ENCODE data around the gene IGSF9B.

IGSF9B gene

GRCh38 chr11:133952199-133953190 lies 4.3 kb downstream of the IGSF9B start:
- FAIRE-seq = no peak

- no peak for FAIRE-seq
Measured at GRCh38 chr11:133951327-133952198, 5.2 kb downstream of the IGSF9B start.

GRCh38 chr11:133950874-133951326 lies 5.9 kb downstream of the IGSF9B start:
- FAIRE-seq = no peak

GRCh38 chr11:133950421-133950820 lies 6.3 kb downstream of the IGSF9B start:
- no peak for FAIRE-seq

GRCh38 chr11:133949129-133949528 lies 7.6 kb downstream of the IGSF9B start:
- FAIRE-seq = no peak

GRCh38 chr11:133948711-133949110 lies 8.1 kb downstream of the IGSF9B start:
- no peak for FAIRE-seq

GRCh38 chr11:133947321-133947756 lies 9.4 kb downstream of the IGSF9B start:
- FAIRE-seq = no peak

- no peak for FAIRE-seq
Measured at GRCh38 chr11:133946541-133947318, 10.0 kb downstream of the IGSF9B start.

- no peak for FAIRE-seq
Measured at GRCh38 chr11:133946051-133946450, 10.7 kb downstream of the IGSF9B start.

- FAIRE-seq = no peak
Measured at GRCh38 chr11:133945087-133945974, 11.4 kb downstream of the IGSF9B start.

- FAIRE-seq = no peak
Measured at GRCh38 chr11:133943950-133944698, 12.6 kb downstream of the IGSF9B start.

GRCh38 chr11:133942577-133942976 lies 14.2 kb downstream of the IGSF9B start:
- FAIRE-seq = no peak

- FAIRE-seq = no peak
Measured at GRCh38 chr11:133941546-133941945, 15.2 kb downstream of the IGSF9B start.

- no peak for FAIRE-seq
Measured at GRCh38 chr11:133940034-133940433, 16.7 kb downstream of the IGSF9B start.

GRCh38 chr11:133939558-133939957 lies 17.2 kb downstream of the IGSF9B start:
- FAIRE-seq = no peak

- FAIRE-seq = no peak
Measured at GRCh38 chr11:133938166-133938565, 18.6 kb downstream of the IGSF9B start.

- no peak for FAIRE-seq
Measured at GRCh38 chr11:133937468-133937867, 19.3 kb downstream of the IGSF9B start.

GRCh38 chr11:133937015-133937414 lies 19.8 kb downstream of the IGSF9B start:
- FAIRE-seq = no peak

- no peak for FAIRE-seq
Measured at GRCh38 chr11:133936592-133936991, 20.2 kb downstream of the IGSF9B start.

- no peak for FAIRE-seq
Measured at GRCh38 chr11:133936136-133936535, 20.6 kb downstream of the IGSF9B start.

- FAIRE-seq = no peak
Measured at GRCh38 chr11:133935551-133935910, 21.2 kb downstream of the IGSF9B start.

All from colon (tissue), 2 donors.